Measurements from ENCODE around the gene BLOC1S2. TPM values are rescaled to one million over a fixed set of nuclear protein-coding genes. Genes with fewer than 3 reads are reported as not detected.

BLOC1S2 gene
- total RNA-seq, 1 donor from 2014 or later, result 45.4 TPM

GRCh38 chr10:100223879-100224278 is 62.6 kb downstream of the BLOC1S2 start:
- intact Hi-C loops (cut with DNase I), result no loop called here
- TF ChIP-seq CTCF (IDR thresholded peaks at IDR 0.05), result no peak
- no peak for ATAC-seq
- Histone ChIP-seq H3K36me3 (peaks cover 70% of the 10 kb centered on the region), H3K27ac (no peak overlapping the region), H3K4me3 (no peak overlapping the region), H3K27me3 (ENCODE audit: low read depth) (no peaks in the 10 kb centered on the region), H3K4me1 (peaks cover 12% of the 10 kb centered on the region), H3K9me3 (no peaks in the 10 kb centered on the region)
- no peak for DNase-seq

Other genes with a start within 250 kb of the BLOC1S2 start
- not detected for gene CPN1, start 204.8 kb downstream of the BLOC1S2 start, total RNA-seq
- gene ERLIN1, start 100.7 kb downstream of the BLOC1S2 start, total RNA-seq, result 31.9 TPM
- gene CHUK, start 57.1 kb downstream of the BLOC1S2 start, total RNA-seq, result 20.0 TPM
- gene CWF19L1, start 19.0 kb downstream of the BLOC1S2 start, total RNA-seq, result 18.1 TPM
- gene PKD2L1, start 43.5 kb upstream of the BLOC1S2 start, total RNA-seq, result 3.4 TPM
- 327 TPM for gene SCD, start 60.6 kb upstream of the BLOC1S2 start, total RNA-seq
- 0.18 TPM for gene WNT8B, start 176.3 kb upstream of the BLOC1S2 start, total RNA-seq
- gene SEC31B, start 233.2 kb upstream of the BLOC1S2 start, total RNA-seq, result 16.0 TPM
- 119 TPM for gene NDUFB8, start 243.2 kb upstream of the BLOC1S2 start, total RNA-seq
- gene HIF1AN, start 249.3 kb upstream of the BLOC1S2 start, total RNA-seq, result 35.6 TPM